OCI-LY1 (cell line): ENCODE results near the gene PSMA3.

Source experiments
- CTCF ChIP-seq: fragments of 200-600 bp; sonication (generic), shearing (Covaris generic); IDR thresholded peaks from 2 replicates; pipeline ENCODE4 v1.5.1; 2017; ENCODE audit warnings: mild to moderate bottlenecking, antibody characterized with exemption, low read length, moderate library complexity, mixed read lengths
- EZH2 ChIP-seq: fragments of 200-600 bp; sonication (generic), shearing (Covaris generic); IDR thresholded peaks from 2 replicates; pipeline ENCODE4 v1.8.0; 2017; ENCODE audit warnings: borderline replicate concordance, mixed run types, mild to moderate bottlenecking, antibody characterized with exemption, low read length, moderate library complexity, mixed read lengths

GRCh38 chr14:58301416-58301815 lies 56.8 kb downstream of the PSMA3 start:
- TF ChIP-seq EZH2 (no peak), CTCF (no peak)
